Anterior cingulate cortex (tissue), 58 donors: ENCODE data around the gene ZG16B.

Experiments used
- DNase-seq, 58 donors: peaks; one replicate each; lab custom pipeline; 2025; lab: John Stamatoyannopoulos, UW

Gene ZG16B

DNA sequence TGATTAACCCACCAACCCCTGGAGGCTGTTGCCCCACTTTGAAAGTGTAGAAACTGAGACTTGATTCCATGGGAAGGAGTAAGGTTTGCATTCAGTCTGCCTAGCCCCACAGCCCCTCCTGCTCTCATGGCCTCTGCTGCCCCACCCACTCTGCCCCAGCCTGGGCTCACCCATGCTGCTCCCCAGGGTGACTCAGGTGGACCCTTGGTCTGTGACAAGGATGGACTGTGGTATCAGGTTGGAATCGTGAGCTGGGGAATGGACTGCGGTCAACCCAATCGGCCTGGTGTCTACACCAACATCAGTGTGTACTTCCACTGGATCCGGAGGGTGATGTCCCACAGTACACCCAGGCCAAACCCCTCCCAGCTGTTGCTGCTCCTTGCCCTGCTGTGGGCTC, 25.4 kb upstream of the ZG16B start:
- no peak for DNase-seq

DNA sequence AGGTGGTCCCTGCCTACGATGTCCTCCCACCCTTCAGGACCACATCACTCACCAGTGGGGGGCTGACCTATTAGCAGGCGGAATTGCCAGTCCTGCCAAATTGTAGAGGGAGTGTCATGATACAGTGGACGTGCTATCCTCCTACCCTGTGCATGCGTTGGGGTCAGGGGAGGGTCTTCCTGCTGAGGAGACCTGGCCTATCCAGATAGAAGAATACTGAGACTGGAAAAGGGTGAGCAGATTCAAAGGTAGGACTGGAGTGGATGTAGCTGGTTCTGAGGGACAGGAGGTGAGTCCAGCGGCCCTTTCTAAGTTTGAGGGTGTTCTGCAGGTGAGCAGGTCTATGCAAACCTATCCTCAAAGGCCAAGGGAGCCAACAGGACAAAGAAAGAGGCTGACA, 23.8 kb upstream of the ZG16B start:
- DNase-seq, result no peak

DNA sequence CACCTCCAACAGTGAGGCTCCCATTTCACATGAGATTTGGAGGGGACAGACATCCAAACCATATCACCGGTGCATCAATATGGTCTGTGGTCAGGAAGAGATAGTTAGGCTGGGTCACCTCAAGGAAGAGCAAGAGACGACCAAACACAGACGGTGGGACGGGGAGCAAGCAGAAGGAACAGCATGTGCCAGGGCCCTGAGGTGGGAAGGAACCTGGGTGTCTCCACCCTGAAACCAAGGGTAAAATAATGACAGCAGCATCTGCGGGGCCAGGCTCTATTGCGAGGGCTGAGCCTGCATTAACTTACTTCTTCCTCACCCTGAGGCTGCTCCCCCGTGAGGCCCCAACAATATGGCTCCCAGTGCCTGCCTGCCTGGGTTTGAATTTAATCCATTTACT, 21.9 kb upstream of the ZG16B start:
- no peak for DNase-seq

DNA sequence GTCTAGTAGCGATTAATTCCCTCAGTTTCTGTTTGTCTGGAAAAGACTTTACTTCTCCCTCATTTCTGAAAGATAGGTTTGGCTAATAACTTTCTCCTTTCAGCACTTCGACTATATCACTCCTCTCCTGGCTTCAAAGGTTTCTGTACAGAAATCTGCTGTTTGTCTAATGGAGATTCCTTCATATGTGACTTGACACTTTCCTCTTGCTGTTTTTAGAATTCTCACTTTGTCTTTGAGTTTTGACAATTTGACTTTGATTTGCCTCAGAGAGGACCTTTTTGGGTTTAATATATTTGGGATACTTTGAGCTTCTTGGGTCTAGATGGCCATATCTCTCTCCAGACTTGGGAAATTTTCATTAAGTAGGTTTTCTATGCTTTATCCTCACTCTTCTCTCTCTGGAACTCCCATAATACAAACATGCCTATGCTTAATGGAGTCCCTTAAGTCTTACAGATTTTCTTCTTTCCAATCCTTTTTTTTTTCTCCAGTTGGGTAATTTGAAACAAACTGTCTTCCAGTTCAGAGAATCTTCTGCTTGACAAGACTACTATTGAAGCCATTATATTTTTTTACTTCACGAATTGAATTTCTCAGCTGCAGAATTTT, 20.8 kb upstream of the ZG16B start:
- no peak for DNase-seq

DNA sequence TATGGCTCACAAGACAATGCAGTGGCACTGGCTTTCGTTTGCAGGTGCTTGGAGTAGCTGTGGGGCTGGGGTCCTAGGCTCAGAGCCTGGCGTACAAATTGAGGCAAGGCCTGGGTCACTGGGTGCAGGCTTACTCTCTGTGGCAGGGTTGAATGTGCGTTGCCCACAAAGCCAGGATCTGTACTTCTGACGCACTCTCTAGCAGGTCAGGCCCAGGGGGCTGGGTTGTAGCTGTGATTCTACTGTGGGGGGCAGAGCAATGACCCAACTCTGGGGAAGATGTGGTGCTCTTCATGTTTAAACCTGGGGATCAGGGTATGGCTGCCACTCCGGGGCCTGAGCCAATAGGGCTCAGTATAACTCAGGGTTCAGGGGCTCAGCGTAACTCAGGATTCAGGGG, 19.5 kb upstream of the ZG16B start:
- DNase-seq, result no peak

DNA sequence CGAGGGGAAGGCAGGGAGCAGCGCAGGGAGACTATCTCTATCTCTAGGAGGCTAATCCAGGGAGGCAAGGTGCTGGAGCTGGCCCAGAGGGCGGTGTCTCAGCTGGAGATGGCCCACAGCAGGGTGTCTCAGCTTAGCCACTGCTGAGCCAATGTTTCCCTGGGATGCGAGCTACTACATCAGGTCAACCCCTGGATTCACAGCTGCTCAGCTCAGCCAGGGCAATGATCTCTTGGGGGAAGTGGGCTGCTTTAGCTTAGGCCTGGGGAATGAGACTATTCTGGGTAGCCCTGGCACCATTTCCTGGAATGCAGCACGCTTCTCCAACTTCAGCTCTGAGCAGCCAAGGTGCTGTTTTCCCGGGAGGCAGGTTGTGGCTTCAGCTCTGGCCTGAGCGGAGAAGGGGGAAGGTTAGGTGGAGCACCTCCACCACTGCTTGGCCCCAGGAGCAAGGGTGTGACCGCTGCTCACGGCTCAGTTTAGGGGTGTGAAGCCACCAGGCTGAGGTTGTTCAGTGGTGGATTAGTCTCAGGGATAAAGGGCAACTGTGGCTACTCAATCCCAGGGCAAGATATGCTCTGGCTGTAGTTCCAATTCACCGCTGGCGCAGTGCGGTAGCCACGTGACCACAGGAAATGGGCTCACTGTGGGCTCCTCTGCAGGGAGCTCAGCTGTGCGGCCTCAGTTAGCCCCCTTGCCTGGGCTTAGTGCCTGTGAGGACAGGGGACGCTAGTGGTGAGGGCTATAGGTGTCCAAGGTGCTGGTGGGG, 18.2 kb upstream of the ZG16B start:
- no peak for DNase-seq

DNA sequence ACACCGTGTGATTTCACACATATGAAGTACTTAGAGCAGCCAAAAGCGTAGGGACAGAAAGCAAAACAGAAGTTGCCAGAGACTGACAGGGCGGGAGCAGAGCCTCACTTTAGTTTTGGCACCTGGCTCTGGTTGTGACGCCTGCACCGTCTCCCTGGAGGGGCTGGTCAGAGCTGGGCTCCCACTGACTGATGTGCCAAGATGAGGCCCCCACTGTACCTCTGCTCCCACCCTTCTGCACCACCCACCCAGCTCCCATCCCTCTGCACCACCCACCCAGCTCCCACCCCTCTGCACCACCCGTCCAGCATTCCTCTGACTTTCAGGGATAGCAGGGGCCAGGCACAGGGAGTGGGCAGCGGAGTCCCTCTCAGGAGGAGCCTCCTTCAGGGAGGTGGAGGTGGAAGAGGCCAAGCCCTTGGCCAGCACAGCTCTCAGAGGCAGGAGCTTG, 16.3 kb upstream of the ZG16B start:
- peak in 6 of 58 donors; percentile 1 to 35 (median 9) for DNase-seq

DNA sequence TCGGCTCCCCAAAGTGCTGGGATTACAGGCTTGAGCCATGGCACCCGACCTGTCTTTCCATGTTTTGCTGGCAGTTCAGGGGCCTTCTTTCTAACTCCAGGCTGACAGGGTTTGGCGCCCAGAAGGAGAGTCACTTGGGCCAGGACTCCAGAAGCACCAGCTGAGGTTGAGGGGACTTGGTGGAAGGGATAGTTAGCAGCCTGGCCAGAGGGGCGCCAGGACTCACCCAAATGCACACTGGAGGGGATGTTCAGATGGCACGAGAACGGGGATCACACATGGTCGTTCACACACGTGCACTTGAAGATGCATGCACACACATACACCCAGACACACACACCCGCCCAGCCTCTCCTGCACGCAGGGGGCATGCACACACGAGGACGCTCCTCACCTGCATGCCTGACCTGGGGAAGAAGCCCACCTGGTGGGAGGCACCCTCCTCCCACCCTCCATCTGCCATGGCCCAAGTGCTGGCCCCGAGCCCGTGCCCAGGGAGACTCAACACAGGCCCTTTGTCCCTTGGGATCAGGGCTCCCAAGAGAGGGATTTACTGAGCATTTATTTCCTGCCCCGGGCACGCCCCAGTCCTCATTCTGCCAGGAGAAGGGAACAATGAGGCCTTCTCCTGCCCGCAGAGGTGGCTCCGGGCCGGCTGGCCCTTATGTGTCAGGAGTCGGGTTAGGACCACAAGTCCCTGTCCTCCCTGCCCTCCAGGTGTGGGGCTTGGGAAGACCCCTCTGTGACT, 15.4 kb upstream of the ZG16B start:
- no peak for DNase-seq

DNA sequence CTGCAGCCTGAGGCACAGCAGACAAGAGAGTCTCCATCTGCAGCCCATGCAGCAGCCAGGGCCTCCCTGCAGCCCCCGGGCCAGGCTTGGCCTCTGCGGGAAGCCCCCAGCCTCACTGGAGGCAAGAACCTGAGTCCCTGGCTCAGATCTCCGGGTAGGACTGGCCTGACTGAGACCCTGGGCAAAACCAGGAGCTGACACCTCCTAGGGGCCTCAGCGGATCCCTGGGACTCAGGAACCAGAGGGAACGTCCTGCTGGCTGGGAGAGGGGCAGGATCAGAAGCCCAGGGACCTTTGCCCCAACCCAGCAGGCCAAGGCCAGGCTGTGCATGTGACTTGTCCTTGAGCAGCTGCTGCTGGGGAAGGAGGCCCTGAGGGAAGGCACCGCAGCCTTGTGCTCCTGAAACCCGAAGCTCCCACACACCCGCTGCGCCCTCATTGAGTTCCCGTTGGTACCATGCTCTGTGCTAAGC, 14.8 kb upstream of the ZG16B start:
- DNase-seq, result no peak

DNA sequence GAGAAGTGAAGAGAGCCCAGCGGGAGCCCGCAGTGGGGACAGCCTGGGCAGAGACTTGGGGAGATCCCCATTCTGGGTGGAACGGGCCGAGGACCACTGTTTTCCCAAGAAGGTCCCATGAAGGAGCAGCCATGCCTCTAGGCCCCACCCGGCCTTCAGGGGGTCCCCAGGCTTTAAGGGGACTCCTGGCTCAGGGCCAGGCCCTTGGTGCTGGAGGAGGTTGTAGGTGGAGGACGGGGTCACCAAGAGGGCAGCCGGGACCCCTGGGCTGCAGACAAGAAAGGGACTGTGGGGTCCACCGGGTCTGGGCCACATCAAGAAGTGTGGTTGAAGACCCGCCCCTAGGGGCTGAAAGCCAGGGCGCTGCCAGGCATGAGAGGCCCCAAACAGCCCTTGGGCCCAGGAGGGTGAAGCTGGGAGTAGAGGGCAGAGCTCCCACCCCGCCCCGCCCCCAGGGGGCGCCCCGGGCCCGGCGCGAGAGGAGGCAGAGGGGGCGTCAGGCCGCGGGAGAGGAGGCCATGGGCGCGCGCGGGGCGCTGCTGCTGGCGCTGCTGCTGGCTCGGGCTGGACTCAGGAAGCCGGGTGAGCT, 13.3 kb upstream of the ZG16B start, which contains the start of gene PRSS21:
TSS of gene PRSS21 (plus strand) at position 487 of the 589 bp plus-strand sequence. CDS start at position 519, 32 bp downstream.
- DNase-seq, result no peak

DNA sequence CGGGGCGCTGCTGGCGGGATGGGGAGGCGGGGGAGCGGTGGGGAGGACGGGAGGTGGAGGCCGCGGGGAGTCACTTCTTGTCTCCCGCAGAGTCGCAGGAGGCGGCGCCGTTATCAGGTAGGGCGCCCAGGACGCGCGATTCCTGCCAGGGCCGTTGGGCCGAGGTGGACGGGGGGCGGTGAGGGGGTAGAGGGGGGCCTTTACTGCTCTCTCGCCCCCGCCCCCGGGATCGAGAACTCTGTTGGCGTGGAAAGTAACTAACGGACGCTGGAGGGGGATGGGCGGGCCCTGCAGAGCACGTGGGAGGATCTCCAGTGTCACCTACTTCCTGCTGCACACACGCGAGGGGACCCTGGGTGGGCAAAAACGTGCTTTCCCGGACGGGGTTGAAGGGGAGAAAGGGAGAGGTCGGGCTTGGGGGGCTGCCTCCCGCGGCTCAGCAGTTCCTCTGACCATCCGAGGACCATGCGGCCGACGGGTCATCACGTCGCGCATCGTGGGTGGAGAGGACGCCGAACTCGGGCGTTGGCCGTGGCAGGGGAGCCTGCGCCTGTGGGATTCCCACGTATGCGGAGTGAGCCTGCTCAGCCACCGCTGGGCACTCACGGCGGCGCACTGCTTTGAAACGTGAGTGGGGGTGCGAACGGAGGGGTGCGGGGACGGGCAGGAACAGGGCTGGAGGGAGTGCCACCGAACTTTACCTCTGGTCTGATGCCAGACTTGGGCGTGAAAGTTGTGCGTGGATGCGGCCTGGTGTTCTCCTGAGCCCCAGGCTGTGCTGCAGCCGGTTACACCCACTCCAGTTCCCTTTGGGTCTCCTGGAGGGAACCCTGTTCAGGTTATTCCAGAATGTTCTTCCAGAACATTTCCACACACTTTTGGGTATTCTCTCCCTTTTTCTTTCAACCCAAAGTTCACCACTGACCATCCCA, 12.5 kb upstream of the ZG16B start:
- no peak for DNase-seq

DNA sequence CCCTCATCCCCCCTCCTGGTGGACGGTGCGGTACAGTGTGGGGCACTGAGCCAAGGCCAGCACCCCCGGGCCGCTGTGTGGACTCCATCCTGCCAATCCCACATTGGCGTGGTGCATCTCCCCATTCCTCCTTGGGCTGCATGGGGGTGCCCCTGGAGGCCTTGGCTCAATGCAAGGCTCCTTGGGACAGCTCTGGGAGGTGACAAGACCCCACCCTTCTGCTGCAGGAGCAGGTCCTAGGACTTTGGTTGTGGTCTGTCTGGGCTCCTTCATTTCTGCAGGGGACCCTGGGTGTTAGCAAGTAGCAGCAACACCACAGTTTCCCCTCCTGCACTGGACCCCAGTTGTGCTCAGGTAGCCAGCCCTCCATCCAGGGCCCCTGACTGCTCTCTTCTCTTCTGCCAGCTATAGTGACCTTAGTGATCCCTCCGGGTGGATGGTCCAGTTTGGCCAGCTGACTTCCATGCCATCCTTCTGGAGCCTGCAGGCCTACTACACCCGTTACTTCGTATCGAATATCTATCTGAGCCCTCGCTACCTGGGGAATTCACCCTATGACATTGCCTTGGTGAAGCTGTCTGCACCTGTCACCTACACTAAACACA, 11.7 kb upstream of the ZG16B start:
- DNase-seq, result no peak

DNA sequence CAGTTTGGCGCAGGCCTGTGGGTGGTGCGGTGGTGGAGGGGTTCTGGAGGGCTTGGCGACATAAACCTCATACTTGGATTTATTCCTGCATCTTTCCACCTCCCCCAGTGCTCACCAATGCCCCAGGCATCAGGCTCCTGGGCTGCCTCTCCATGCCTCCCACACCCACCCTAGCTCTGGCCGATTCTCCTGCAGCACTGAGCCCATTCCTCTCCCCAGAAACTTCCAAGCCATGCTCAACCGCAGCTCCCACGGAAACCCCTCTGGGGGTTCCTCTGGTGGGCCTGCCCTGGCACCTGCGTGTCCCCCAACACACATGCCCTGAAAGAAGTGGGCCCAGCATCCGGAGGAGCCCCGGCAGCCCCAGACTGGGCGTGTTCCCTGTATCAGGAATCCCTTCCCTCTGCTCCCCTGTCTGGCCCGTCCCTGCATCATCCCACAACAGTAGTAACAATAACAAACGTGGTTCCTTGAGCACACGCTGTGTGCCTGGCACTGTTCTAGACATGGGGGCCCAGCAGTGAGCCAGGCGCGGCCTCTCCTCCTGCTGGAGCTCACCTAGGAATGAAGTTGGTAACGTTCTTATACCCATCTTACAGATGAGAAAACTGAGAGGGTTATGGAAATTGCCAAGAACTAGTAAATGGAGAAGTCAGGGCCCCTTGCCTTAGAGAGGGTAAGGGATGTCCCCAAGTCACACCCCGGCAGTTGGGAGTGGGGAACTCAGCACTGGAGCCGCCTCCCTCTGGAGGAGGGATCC, 10.7 kb upstream of the ZG16B start:
- no peak for DNase-seq

DNA sequence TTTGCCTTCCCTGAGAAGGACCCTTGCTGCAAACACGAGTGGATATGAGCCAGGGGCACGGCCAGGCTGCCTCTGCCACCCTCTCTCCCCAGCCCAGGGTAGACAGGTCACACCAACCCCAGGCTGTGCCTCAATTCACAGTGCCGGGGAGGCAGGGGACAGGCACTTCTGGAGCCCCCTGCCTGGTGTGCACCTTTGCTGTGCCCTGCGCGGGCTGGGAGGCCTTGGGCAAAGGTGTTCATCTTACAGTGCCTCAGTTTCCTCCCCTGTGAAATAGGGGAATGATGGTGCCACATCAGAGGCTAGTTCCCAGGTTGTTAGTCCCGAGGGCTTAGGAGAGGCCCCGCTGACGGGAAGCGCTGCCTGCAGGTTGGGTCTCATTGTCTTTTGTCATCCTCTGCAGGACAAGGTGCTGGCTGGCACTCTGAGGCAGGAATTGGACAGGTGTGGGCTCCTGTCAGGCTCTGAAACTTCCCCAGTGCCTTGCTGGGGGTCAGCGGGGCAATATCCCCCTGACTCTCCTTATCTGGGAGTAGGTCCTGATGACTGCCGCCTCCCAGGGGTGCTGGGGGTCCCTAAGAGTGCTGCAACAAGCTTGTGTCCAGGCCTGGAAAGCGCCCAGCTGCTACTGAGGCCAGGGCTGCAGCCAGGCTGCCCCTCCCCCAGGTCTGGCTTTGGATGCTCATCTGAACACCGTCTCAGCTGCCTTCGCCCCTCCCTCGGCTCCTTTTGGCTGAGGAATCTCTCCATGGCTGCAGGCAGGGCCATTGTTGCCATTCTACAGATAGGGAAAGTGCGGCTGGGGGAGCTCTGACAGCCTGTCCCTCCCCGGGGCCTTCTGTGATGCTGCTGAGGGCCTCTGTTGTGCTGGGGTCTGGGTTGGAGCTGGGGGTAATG, 9.9 kb upstream of the ZG16B start:
- DNase-seq, result no peak

DNA sequence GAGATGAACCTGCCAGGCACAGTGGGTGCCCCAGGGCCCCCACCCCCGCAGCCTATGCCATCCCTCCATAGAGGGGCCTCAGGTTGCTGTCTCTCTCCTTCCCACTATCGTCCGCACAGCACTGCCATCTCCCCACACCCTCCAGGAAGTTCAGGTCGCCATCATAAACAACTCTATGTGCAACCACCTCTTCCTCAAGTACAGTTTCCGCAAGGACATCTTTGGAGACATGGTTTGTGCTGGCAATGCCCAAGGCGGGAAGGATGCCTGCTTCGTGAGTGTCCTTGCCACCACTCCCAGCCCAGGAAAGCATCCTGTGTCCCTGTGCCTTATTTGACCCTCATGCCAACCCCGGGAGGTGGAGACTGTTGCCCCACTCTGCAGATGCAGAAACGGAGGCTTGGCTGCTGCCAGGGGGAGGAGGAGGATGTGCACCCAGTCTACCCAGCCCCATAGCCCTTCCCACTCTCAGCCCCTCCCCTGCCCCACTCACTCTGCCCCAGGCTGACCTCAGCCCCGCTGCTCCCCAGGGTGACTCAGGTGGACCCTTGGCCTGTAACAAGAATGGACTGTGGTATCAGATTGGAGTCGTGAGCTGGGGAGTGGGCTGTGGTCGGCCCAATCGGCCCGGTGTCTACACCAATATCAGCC, 9.1 kb upstream of the ZG16B start:
- no peak for DNase-seq

DNA sequence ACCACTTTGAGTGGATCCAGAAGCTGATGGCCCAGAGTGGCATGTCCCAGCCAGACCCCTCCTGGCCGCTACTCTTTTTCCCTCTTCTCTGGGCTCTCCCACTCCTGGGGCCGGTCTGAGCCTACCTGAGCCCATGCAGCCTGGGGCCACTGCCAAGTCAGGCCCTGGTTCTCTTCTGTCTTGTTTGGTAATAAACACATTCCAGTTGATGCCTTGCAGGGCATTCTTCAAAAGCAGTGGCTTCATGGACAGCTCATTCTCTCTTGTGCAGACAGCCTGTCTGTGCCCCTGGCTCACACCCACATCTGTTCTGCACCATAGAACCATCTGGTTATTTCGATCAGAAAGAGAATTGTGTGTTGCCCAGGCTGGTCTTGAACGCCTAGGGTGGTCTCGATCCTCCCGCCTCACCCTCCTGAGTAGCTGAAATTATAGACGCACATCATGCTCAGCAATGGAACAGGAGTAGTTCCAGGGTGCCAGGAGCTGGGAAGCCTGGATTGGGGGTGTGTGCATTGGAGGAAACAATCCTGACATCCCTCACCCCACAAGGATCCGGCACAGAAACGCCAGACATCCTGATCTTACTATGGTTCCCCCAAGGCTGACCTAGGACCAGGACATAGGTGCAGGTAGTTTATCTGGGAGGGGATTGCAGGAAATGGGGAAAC, 8.5 kb upstream of the ZG16B start:
- DNase-seq, result no peak

DNA sequence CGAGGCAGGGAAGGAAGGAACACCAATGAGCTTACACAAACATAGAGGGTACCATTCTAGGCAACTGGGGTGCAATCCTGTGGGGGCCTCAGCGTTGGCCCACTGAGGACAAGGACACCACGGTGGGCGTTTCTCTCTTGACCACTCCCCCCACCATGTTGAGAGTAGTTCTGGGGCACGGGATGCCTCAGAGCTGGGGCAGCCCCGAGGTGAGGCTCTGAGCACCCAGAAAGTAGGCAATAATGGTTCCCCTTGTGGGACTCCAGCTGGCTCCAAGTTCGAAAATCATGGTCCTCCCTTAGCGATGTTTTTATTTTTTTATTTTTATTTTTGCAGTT, 8.0 kb upstream of the ZG16B start:
- DNase-seq, result no peak
